Measurements from ENCODE around the gene NT5DC4.

Gene NT5DC4

GRCh38 chr2:112758711-112759110 lies 37.9 kb downstream of the NT5DC4 start:
- TF ChIP-seq REST (IDR thresholded peaks at IDR 0.05; ENCODE audit: insufficient read depth in 1 of 2, low read depth in 2 of 2, low read length in 2 of 2) (no peak), SIN3A (IDR thresholded peaks at IDR 0.05; ENCODE audit: borderline replicate concordance, insufficient read depth, low read length) (no peak), FOXP2 (optimal IDR thresholded peaks at IDR 0.05; ENCODE audit: borderline replicate concordance, extremely low read depth, extremely low read length, insufficient read depth) (no peak), POLR2AphosphoS5 (IDR thresholded peaks at IDR 0.05; ENCODE audit: low read depth, low read length) (no peak), TAF1 (IDR thresholded peaks at IDR 0.05; ENCODE audit: borderline replicate concordance, insufficient read depth, low read length) (no peak)

GRCh38 chr2:112760149-112760548 lies 39.3 kb downstream of the NT5DC4 start:
- TF ChIP-seq REST (IDR thresholded peaks at IDR 0.05; ENCODE audit: insufficient read depth in 1 of 2, low read depth in 2 of 2, low read length in 2 of 2) = no peak
- no peak for TF ChIP-seq TAF1 (IDR thresholded peaks at IDR 0.05; ENCODE audit: borderline replicate concordance, insufficient read depth, low read length)
- TF ChIP-seq SIN3A (IDR thresholded peaks at IDR 0.05; ENCODE audit: borderline replicate concordance, insufficient read depth, low read length) = no peak
- no peak for TF ChIP-seq POLR2AphosphoS5 (IDR thresholded peaks at IDR 0.05; ENCODE audit: low read depth, low read length)
- no peak for TF ChIP-seq FOXP2 (optimal IDR thresholded peaks at IDR 0.05; ENCODE audit: borderline replicate concordance, extremely low read depth, extremely low read length, insufficient read depth)

GRCh38 chr2:112762276-112762675 lies 41.5 kb downstream of the NT5DC4 start:
- no peak for TF ChIP-seq TAF1 (IDR thresholded peaks at IDR 0.05; ENCODE audit: borderline replicate concordance, insufficient read depth, low read length)
- TF ChIP-seq SIN3A (IDR thresholded peaks at IDR 0.05; ENCODE audit: borderline replicate concordance, insufficient read depth, low read length) = no peak
- no peak for TF ChIP-seq FOXP2 (optimal IDR thresholded peaks at IDR 0.05; ENCODE audit: borderline replicate concordance, extremely low read depth, extremely low read length, insufficient read depth)
- TF ChIP-seq POLR2AphosphoS5 (IDR thresholded peaks at IDR 0.05; ENCODE audit: low read depth, low read length) = no peak
- no peak for TF ChIP-seq REST (IDR thresholded peaks at IDR 0.05; ENCODE audit: insufficient read depth in 1 of 2, low read depth in 2 of 2, low read length in 2 of 2)

GRCh38 chr2:112764071-112765044 lies 43.5 kb downstream of the NT5DC4 start, which contains the start of gene CKAP2L:
TSS of gene CKAP2L (minus strand) at chr2:112764609. CDS start at chr2:112764598, 11 bp downstream.
- TF ChIP-seq REST (IDR thresholded peaks at IDR 0.05; ENCODE audit: insufficient read depth in 1 of 2, low read depth in 2 of 2, low read length in 2 of 2) (no peak), TAF1 (IDR thresholded peaks at IDR 0.05; ENCODE audit: borderline replicate concordance, insufficient read depth, low read length) (peak; percentile 32; the same call in 1 of the 2 replicates), SIN3A (IDR thresholded peaks at IDR 0.05; ENCODE audit: borderline replicate concordance, insufficient read depth, low read length) (peak; percentile 73; the same call in 1 of the 2 replicates), POLR2AphosphoS5 (IDR thresholded peaks at IDR 0.05; ENCODE audit: low read depth, low read length) (peak; percentile 21; the same call in 1 of the 2 replicates), FOXP2 (optimal IDR thresholded peaks at IDR 0.05; ENCODE audit: borderline replicate concordance, extremely low read depth, extremely low read length, insufficient read depth) (peak; percentile 30)

All from PFSK-1 (cell line).